ENCODE data around the gene SLC4A2.

- TF ChIP-seq, protein P1, sequence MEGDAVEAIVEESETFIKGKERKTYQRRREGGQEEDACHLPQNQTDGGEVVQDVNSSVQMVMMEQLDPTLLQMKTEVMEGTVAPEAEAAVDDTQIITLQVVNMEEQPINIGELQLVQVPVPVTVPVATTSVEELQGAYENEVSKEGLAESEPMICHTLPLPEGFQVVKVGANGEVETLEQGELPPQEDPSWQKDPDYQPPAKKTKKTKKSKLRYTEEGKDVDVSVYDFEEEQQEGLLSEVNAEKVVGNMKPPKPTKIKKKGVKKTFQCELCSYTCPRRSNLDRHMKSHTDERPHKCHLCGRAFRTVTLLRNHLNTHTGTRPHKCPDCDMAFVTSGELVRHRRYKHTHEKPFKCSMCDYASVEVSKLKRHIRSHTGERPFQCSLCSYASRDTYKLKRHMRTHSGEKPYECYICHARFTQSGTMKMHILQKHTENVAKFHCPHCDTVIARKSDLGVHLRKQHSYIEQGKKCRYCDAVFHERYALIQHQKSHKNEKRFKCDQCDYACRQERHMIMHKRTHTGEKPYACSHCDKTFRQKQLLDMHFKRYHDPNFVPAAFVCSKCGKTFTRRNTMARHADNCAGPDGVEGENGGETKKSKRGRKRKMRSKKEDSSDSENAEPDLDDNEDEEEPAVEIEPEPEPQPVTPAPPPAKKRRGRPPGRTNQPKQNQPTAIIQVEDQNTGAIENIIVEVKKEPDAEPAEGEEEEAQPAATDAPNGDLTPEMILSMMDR (IDR thresholded peaks at IDR 0.05; ENCODE audit: low read length), result no peak
- TF ChIP-seq EZH2 (optimal IDR thresholded peaks at IDR 0.05; ENCODE audit: low read depth, low read length) (no peak), EZH2phosphoT487 (IDR thresholded peaks at IDR 0.05; ENCODE audit: low read length) (no peak)
These were observed 62.9 kb downstream of the SLC4A2 start for GRCh38 chr7:151122276-151122675.

Data from MM.1S (cell line).